Thyroid gland (tissue), 4 donors: ENCODE measurements around the gene ZNF665.

Source experiments
- POLR2A ChIP-seq, 2 donors: fragments of 450-650 bp; IDR thresholded peaks; one replicate each; pipeline ENCODE4 v1.6.1; 2017; ENCODE audit warnings: antibody characterized with exemption in 2 of 2, mild to moderate bottlenecking in 2 of 2, moderate library complexity in 1 of 2
- TF ChIP-seq, protein P1 (sequence below), 6 experiments: fragments of 200-600 bp in 3 of 6; fragments of 450-650 bp in 3 of 6; sonication (generic) in 3 of 6; IDR thresholded peaks; one replicate each; pipeline ENCODE4 v1.5.1; 2016 to 2019; ENCODE audit warnings: antibody characterized with exemption in 6 of 6, mild to moderate bottlenecking in 2 of 6, inconsistent platforms in 1 of 6, moderate library complexity in 1 of 6

DNA sequence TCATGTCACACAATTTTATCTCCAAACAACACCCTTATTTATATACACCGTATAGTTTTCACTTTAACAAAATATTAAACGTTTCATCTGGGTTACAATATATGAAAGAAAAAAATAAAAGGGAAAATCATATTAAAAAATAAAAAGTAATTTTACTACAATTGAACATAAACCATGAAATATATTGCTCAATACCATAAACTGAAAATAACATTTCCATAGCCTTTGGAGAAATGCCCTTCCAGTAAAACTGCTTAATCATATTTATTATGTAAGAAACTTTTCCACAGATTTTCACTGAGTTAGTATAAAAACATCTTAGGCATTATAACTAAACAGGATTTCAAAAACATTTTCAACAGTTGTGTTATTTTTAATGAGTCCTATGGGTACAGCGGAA, 32.8 kb downstream of the ZNF665 start:
- TF ChIP-seq, protein P1, sequence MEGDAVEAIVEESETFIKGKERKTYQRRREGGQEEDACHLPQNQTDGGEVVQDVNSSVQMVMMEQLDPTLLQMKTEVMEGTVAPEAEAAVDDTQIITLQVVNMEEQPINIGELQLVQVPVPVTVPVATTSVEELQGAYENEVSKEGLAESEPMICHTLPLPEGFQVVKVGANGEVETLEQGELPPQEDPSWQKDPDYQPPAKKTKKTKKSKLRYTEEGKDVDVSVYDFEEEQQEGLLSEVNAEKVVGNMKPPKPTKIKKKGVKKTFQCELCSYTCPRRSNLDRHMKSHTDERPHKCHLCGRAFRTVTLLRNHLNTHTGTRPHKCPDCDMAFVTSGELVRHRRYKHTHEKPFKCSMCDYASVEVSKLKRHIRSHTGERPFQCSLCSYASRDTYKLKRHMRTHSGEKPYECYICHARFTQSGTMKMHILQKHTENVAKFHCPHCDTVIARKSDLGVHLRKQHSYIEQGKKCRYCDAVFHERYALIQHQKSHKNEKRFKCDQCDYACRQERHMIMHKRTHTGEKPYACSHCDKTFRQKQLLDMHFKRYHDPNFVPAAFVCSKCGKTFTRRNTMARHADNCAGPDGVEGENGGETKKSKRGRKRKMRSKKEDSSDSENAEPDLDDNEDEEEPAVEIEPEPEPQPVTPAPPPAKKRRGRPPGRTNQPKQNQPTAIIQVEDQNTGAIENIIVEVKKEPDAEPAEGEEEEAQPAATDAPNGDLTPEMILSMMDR (IDR thresholded peaks at IDR 0.05) = no peak
- no peak for TF ChIP-seq POLR2A (IDR thresholded peaks at IDR 0.05)
